HCT116 (cell line): Measurements from ENCODE around the gene VDAC1.

ENCODE experiments used
- EZH2phosphoT487 ChIP-seq: fragments of 200-600 bp; IDR thresholded peaks from 2 replicates; pipeline ENCODE4 v1.6.1; 2018; ENCODE audit warnings: antibody characterized with exemption, borderline replicate concordance
- MAX ChIP-seq: IDR thresholded peaks from 2 replicates; pipeline ENCODE4 v1.6.1; 2012
- POLR2A ChIP-seq: IDR thresholded peaks from 2 replicates; pipeline ENCODE4 v1.7.0; 2011; ENCODE audit warnings: borderline replicate concordance; ENCODE audit not compliant: insufficient read depth, insufficient read length; ENCODE audit errors: extremely low read depth
- POLR2AphosphoS5 ChIP-seq: IDR thresholded peaks from 2 replicates; pipeline ENCODE4 v1.6.1; 2011; ENCODE audit warnings: mild to moderate bottlenecking, low read depth, low read length, moderate library complexity
- RAD21 ChIP-seq: IDR thresholded peaks from 2 replicates; pipeline ENCODE4 v1.6.1; 2012; ENCODE audit warnings: low read depth, mild to moderate bottlenecking
- SP1 ChIP-seq: IDR thresholded peaks from 2 replicates; pipeline ENCODE4 v1.6.1; 2012; ENCODE audit warnings: low read depth
- TCF7L2 ChIP-seq: IDR thresholded peaks from 2 replicates; pipeline ENCODE4 v1.7.0; 2011; ENCODE audit warnings: borderline replicate concordance, inconsistent platforms; ENCODE audit not compliant: insufficient read depth, insufficient read length; ENCODE audit errors: extremely low read depth
- YY1 ChIP-seq: IDR thresholded peaks from 2 replicates; pipeline ENCODE4 v1.6.1; 2011; ENCODE audit warnings: low read length, low read depth, moderate library complexity, mild to moderate bottlenecking; ENCODE audit not compliant: insufficient replicate concordance; ENCODE audit errors: extremely low read depth
- TF ChIP-seq, protein P1 (sequence below): IDR thresholded peaks from 2 replicates; pipeline ENCODE4 v1.6.1; 2012; ENCODE audit warnings: low read depth
- TF ChIP-seq, protein P2 (sequence below), 3 experiments: fragments of 200-600 bp in 1 of 3; sonication (generic) in 1 of 3; IDR thresholded peaks in 2 of 3; conservative IDR thresholded peaks in 1 of 3; 2 replicates each; pipeline ENCODE4 v1.5.1; 2012 to 2017; ENCODE audit warnings: low read depth in 2 of 3, low read length in 2 of 3, antibody characterized with exemption in 1 of 3, borderline replicate concordance in 1 of 3, control low read depth in 1 of 3, mild to moderate bottlenecking in 1 of 3, mixed read lengths in 1 of 3, mixed run types in 1 of 3, moderate library complexity in 1 of 3; ENCODE audit not compliant: insufficient read depth in 1 of 3

DNA sequence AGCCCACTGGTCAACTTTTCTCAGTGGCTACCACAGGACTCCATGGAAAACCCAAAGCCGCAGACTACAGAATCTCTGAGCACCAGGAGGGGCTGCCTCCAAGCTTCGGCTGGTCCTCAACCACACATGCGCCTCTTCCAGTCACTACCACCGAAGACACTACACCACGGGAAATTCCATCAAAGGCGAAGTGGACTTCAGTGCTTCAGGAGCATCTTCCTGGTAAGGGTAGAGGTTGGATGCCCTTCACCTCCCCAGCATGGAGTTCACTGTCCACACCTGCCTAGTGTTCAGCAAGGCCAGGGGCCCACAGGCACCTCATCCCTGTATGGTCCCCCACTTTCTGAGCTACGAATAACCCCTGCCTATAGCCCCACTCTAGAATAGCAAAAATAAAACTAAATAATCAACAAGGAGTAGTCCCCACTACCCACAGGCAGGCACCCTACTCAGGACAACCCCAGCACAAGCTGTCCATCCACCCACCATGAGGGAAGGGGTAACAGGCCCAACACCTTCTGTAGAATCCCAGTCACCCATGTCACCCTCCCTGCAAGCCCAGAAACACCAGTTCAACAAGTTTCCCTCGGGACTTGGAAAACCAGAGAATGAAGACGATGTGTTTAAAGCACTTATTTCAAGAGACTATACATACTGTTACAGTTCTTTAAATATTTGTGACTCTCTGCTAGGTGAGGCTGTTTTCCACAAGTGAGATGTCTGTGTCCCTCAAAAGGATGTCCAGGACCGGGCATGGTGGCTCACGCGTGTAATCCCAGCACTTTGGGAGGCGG is 2.6 kb downstream of the VDAC1 start:
- TF ChIP-seq POLR2A (no peak), MAX (no peak), EZH2phosphoT487 (no peak), RAD21 (no peak), TCF7L2 (no peak), YY1 (no peak), SP1 (no peak), POLR2AphosphoS5 (no peak)
- TF ChIP-seq, protein P1, sequence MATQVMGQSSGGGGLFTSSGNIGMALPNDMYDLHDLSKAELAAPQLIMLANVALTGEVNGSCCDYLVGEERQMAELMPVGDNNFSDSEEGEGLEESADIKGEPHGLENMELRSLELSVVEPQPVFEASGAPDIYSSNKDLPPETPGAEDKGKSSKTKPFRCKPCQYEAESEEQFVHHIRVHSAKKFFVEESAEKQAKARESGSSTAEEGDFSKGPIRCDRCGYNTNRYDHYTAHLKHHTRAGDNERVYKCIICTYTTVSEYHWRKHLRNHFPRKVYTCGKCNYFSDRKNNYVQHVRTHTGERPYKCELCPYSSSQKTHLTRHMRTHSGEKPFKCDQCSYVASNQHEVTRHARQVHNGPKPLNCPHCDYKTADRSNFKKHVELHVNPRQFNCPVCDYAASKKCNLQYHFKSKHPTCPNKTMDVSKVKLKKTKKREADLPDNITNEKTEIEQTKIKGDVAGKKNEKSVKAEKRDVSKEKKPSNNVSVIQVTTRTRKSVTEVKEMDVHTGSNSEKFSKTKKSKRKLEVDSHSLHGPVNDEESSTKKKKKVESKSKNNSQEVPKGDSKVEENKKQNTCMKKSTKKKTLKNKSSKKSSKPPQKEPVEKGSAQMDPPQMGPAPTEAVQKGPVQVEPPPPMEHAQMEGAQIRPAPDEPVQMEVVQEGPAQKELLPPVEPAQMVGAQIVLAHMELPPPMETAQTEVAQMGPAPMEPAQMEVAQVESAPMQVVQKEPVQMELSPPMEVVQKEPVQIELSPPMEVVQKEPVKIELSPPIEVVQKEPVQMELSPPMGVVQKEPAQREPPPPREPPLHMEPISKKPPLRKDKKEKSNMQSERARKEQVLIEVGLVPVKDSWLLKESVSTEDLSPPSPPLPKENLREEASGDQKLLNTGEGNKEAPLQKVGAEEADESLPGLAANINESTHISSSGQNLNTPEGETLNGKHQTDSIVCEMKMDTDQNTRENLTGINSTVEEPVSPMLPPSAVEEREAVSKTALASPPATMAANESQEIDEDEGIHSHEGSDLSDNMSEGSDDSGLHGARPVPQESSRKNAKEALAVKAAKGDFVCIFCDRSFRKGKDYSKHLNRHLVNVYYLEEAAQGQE, result no peak
- TF ChIP-seq, protein P2, sequence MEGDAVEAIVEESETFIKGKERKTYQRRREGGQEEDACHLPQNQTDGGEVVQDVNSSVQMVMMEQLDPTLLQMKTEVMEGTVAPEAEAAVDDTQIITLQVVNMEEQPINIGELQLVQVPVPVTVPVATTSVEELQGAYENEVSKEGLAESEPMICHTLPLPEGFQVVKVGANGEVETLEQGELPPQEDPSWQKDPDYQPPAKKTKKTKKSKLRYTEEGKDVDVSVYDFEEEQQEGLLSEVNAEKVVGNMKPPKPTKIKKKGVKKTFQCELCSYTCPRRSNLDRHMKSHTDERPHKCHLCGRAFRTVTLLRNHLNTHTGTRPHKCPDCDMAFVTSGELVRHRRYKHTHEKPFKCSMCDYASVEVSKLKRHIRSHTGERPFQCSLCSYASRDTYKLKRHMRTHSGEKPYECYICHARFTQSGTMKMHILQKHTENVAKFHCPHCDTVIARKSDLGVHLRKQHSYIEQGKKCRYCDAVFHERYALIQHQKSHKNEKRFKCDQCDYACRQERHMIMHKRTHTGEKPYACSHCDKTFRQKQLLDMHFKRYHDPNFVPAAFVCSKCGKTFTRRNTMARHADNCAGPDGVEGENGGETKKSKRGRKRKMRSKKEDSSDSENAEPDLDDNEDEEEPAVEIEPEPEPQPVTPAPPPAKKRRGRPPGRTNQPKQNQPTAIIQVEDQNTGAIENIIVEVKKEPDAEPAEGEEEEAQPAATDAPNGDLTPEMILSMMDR (IDR thresholded peaks at IDR 0.05 in 2 of 3, conservative IDR thresholded peaks at IDR 0.05 in 1 of 3; ENCODE audit: borderline replicate concordance in 1 of 3, insufficient read depth in 1 of 3, low read depth in 2 of 3, low read length in 2 of 3), result no peak
